ENCODE measurements around the gene GOLGA6L10.
"Not testable (repeated sequence)": the region's sequence is repeated elsewhere in the genome, so short reads cannot be mapped to it uniquely, and the experiment has no call there.

Gene GOLGA6L10

GRCh38 chr15:82324831-82325230 is 24.4 kb downstream of the GOLGA6L10 start:
- not testable (repeated sequence) for H3K9me3 Mint-ChIP-seq; H3K36me3 Mint-ChIP-seq (ENCODE audit: low read depth); H3K4me3 Mint-ChIP-seq; H3K27ac Mint-ChIP-seq; H3K4me1 Mint-ChIP-seq; DNase-seq; H3K27me3 Mint-ChIP-seq (ENCODE audit: low read depth, poor library complexity)

GRCh38 chr15:82322488-82322887 is 26.8 kb downstream of the GOLGA6L10 start:
- not testable (repeated sequence) for H3K4me3 Mint-ChIP-seq; H3K36me3 Mint-ChIP-seq (ENCODE audit: low read depth); H3K9me3 Mint-ChIP-seq; DNase-seq; H3K27me3 Mint-ChIP-seq (ENCODE audit: low read depth, poor library complexity); H3K27ac Mint-ChIP-seq; H3K4me1 Mint-ChIP-seq

DNA sequence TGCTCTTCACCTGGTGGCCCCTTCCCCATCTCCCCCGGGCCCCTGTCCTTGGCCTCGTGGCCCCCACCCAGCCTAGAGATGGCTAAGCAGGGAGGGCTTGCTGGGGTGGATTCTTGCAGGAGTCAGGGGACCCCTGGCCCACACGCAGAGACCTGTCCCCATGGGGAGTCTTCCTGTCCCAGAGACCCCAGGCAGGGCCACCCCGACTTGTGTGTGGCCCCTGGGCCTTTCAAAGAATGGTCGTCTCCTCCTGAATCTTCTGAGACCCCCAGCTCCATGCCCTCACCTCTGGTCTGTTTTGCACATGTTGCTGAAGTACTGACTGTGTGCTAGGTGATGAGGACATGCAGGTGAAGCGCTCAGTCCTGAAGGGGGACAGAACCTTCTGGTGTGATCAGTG is 28.4 kb downstream of the GOLGA6L10 start:
- not testable (repeated sequence) for H3K4me3 Mint-ChIP-seq; H3K9me3 Mint-ChIP-seq; H3K27me3 Mint-ChIP-seq (ENCODE audit: low read depth, poor library complexity); DNase-seq; H3K4me1 Mint-ChIP-seq; H3K27ac Mint-ChIP-seq; H3K36me3 Mint-ChIP-seq (ENCODE audit: low read depth)

DNA sequence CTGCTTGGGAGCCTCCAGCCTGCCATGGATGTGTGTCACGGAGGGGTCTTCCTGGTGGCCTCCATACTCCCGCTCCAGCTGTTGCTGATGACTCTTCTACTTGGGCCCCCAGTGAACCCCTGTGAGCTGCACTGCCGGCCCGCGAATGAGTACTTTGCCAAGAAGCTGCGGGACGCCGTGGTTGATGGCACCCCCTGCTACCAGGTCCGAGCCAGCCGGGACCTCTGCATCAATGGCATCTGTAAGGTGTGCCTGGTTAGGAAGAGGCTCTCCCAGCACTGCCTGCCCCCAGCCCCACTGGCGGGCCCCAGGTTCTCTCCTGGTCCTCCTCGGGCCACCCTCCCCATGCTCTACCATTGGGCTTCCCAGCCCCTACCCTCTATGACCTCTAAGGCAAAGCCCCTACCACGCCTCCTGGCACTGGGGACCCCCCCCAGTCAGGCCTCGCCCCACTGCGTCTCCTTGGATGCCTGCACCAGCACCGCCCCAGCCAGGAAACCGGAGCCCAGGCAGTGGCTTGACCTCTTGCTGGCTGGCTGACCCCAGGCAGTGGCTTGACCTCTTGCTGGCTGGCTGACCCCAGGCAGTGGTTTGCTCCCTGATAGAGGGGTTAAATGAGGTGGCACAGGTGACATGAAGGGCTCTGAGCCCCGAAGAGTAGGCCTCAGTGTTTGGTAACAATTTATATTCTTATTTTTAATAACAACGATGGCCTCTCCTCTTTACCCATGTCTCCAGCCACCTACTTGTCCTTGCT is 29.6 kb downstream of the GOLGA6L10 start:
- not testable (repeated sequence) for H3K27me3 Mint-ChIP-seq (ENCODE audit: low read depth, poor library complexity); H3K36me3 Mint-ChIP-seq (ENCODE audit: low read depth); H3K9me3 Mint-ChIP-seq; H3K4me3 Mint-ChIP-seq; H3K4me1 Mint-ChIP-seq; H3K27ac Mint-ChIP-seq
- DNase-seq = peak; percentile 33

DNA sequence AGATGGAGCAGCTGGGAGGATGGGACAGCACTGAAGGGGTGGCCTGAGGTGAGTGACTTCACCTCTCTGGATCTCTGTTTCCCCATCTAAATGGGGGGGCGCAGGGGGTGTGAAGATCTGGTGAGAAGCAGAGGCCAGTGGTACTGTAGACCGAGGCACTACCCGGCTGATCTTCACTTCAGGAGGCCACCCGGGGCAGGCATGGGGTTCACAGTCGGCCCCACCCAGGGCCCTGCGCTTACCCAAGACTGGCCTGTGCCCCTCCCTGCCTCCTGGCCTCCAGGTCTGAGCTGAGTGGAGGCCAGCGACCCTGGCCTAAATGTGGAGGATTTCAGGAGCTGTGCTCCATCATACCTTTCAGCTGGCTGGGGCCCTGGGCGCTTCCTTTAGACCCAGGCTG is 31.0 kb downstream of the GOLGA6L10 start:
- H3K36me3 Mint-ChIP-seq (ENCODE audit: low read depth); H3K27ac Mint-ChIP-seq; H3K4me1 Mint-ChIP-seq; H3K9me3 Mint-ChIP-seq; H3K27me3 Mint-ChIP-seq (ENCODE audit: low read depth, poor library complexity); DNase-seq; H3K4me3 Mint-ChIP-seq: not testable (repeated sequence)

DNA sequence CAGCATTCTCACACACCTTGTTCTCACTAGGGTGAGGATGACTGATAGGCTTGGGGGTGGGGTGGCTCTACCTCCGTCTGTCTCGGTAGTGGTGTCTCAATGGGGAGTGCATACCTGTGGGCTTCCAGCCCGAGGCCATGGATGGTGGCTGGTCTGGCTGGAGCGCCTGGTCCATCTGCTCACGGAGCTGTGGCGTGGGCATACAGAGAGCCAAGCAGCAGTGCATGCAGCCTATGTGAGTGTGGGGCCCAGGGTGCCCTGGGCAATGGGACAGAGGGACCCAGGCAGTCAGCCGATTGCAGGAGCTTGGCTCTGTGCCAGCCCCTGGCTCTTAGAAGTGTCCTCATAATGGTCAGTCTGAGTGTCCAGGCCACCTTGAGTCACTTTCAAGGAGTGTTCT is 31.8 kb downstream of the GOLGA6L10 start:
- not testable (repeated sequence) for H3K4me3 Mint-ChIP-seq; DNase-seq; H3K9me3 Mint-ChIP-seq; H3K27me3 Mint-ChIP-seq (ENCODE audit: low read depth, poor library complexity); H3K36me3 Mint-ChIP-seq (ENCODE audit: low read depth)
- H3K27ac Mint-ChIP-seq = peak overlapping the region; percentile 22
- H3K4me1 Mint-ChIP-seq = peaks cover 11% of the 10 kb centered on the region

GRCh38 chr15:82317091-82317489 is 32.2 kb downstream of the GOLGA6L10 start:
- Mint-ChIP-seq H3K4me3 (no peak overlapping the region), H3K36me3 (ENCODE audit: low read depth) (no peaks in the 10 kb centered on the region), H3K27me3 (ENCODE audit: low read depth, poor library complexity) (peaks cover 9% of the 10 kb centered on the region), H3K4me1 (peaks cover 11% of the 10 kb centered on the region), H3K9me3 (no peaks in the 10 kb centered on the region), H3K27ac (peak overlapping the region; percentile 22)
- DNase-seq = no peak
- no peak for TF ChIP-seq CTCF (IDR thresholded peaks at IDR 0.05)

DNA sequence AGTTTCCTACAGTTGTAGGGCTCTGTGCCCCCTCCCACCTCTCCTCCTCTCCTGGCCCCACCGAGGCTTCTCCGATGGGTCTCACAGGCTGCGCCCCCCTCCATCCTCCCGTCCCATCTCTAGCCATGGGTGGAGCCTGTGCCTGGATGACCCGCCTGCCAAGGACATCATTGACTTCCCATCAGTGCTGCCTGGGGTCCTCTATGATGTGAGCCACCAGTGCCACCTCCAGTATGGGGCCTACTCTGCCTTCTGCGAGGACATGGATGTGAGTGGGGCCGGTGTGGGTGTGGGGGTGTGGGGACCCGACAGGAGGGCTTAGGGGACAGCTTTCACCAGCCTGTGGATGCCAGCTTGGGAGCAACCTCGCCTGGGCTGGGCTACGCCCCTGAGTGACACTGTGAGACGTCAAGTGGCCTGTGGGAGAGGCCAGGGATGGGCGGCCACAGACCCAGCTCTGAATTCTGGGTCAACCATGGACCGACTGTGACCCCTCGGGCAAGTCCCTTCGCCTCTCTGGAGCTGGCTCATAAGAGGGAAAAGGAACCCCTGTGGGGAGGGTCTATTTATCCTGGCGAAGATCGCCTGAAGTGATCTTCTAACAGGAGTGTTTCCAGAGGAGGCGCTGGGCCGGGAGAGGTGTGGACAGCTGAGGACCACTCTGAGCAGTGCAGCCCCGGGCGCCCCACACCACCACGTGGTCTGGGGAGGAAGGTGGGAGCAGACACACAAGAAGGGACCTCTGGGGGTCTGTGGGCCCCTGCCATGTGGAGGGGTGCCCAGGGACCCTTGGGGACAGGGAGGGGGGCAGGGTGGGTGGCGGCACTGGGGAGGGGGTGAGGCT is 32.8 kb downstream of the GOLGA6L10 start:
- H3K4me3 Mint-ChIP-seq; H3K36me3 Mint-ChIP-seq (ENCODE audit: low read depth); DNase-seq; H3K9me3 Mint-ChIP-seq; H3K27ac Mint-ChIP-seq: not testable (repeated sequence)
- Mint-ChIP-seq H3K27me3 (ENCODE audit: low read depth, poor library complexity) (peaks cover 12% of the 10 kb centered on the region), H3K4me1 (peaks cover 11% of the 10 kb centered on the region)

DNA sequence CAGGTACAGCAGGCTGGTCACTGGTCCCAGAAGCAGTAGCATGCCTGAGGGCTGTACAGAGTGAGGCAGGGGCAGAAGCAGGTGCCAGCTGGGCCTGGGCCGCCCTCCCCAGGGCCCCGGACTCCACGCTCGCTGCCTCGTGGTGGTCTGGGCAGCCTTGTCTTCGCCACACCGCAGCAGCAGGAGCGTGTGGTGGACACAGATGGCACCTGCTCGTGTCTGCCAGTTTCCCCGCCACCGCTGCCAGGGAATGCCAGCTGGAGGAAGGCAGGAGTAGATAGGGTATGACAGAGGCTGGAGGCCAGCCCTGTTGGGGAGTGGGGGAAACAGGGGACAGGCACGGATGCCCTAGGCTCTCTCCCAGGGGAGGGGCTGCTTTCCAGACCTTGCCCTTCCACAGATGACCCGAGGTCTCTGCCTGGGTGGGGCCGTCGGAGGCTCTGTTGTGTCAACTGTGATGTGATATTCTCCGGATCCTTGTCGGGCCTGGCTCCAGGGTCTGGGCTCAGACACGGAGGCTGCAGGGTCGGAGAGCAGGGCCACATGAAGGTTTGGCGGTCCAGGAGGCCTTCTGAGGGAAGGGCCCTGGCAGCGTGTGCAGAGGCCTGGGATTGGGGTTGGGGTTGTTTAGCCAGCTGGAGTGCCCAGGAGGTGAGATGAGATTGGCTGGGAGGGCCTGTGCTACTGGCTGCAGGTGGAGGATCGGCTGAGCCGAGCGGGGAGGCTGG is 33.6 kb downstream of the GOLGA6L10 start:
- Mint-ChIP-seq H3K9me3 (peaks cover 11% of the 10 kb centered on the region), H3K4me3 (no peak overlapping the region), H3K4me1 (peaks cover 11% of the 10 kb centered on the region), H3K36me3 (ENCODE audit: low read depth) (no peaks in the 10 kb centered on the region), H3K27me3 (ENCODE audit: low read depth, poor library complexity) (peaks cover 20% of the 10 kb centered on the region), H3K27ac (no peak overlapping the region)
- no peak for TF ChIP-seq CTCF (IDR thresholded peaks at IDR 0.05)
- DNase-seq = no peak

All from nephron progenitor cell (in vitro differentiated cells).